PFSK-1 (cell line): Measurements from ENCODE around the gene MIR17HG.

Source experiments
- POLR2AphosphoS5 ChIP-seq: IDR thresholded peaks from 2 replicates; pipeline ENCODE4 v1.6.1; 2012; ENCODE audit warnings: low read depth, mild to moderate bottlenecking, control low read depth, low read length, moderate library complexity
- SIN3A ChIP-seq: IDR thresholded peaks from 2 replicates; pipeline ENCODE4 v1.6.1; 2012; ENCODE audit warnings: mild to moderate bottlenecking, low read length, moderate library complexity, borderline replicate concordance; ENCODE audit not compliant: insufficient read depth
- TF ChIP-seq, protein P1 (sequence below), 2 experiments: IDR thresholded peaks; 2 replicates each; pipeline versions ENCODE4 v1.6.1 to v1.8.0; 2011 to 2012; ENCODE audit warnings: low read depth in 2 of 2, low read length in 2 of 2, control low read depth in 1 of 2, inconsistent platforms in 1 of 2, mild to moderate bottlenecking in 1 of 2, moderate library complexity in 1 of 2; ENCODE audit not compliant: insufficient read depth in 1 of 2

DNA sequence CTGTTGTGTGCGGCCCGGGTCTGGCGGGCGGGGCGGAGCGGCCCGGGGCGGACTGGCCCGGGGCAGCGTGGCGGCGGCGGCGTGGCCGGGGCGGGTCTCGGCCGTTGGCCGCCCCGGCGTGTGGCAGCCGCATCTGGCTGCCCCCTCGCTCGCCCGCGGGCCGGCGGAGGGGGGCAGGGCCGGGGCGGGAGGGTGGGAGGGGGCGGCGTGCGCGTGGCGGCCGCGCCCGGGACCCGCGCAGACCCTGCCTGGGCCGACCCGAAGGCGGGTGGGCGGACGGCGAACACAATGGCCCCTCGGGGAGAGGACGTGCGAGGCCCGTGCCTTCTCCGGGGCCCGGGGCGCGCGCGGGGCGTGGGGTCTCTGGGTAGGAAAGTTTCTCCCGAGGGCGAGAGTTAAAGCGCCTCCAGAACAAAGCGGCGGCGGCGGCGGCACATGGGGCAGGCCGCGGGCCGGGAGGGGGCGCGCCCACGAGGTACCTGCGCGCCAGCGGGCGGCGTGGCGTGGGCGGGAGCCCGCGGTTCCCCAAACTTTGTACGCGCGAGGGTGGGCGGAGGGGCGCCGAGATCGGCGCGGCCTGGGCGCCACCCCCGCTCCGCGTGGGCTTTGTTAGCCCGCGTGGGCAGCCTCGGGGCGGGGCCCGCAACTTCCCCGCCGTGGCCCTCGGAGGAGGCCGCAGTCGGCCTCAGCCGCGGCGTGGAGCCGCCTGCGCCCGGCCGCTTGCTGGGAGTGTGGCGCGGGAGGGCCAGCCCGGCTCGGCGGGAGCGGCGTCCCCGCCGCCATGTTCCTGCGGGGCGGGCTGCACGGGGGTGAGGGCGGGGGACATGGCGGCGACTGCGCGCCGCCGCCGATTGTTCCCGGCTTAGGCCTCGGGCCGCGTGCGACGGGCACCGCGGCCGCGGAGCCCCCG is 764 bp downstream of the MIR17HG start:
- TF ChIP-seq POLR2AphosphoS5 (no peak), SIN3A (no peak)
- TF ChIP-seq, protein P1, sequence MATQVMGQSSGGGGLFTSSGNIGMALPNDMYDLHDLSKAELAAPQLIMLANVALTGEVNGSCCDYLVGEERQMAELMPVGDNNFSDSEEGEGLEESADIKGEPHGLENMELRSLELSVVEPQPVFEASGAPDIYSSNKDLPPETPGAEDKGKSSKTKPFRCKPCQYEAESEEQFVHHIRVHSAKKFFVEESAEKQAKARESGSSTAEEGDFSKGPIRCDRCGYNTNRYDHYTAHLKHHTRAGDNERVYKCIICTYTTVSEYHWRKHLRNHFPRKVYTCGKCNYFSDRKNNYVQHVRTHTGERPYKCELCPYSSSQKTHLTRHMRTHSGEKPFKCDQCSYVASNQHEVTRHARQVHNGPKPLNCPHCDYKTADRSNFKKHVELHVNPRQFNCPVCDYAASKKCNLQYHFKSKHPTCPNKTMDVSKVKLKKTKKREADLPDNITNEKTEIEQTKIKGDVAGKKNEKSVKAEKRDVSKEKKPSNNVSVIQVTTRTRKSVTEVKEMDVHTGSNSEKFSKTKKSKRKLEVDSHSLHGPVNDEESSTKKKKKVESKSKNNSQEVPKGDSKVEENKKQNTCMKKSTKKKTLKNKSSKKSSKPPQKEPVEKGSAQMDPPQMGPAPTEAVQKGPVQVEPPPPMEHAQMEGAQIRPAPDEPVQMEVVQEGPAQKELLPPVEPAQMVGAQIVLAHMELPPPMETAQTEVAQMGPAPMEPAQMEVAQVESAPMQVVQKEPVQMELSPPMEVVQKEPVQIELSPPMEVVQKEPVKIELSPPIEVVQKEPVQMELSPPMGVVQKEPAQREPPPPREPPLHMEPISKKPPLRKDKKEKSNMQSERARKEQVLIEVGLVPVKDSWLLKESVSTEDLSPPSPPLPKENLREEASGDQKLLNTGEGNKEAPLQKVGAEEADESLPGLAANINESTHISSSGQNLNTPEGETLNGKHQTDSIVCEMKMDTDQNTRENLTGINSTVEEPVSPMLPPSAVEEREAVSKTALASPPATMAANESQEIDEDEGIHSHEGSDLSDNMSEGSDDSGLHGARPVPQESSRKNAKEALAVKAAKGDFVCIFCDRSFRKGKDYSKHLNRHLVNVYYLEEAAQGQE (IDR thresholded peaks at IDR 0.05; ENCODE audit: insufficient read depth in 1 of 2, low read depth in 2 of 2, low read length in 2 of 2), result no peak
